B cell (primary cell): Measurements from ENCODE around the gene NPNT. TPM values are rescaled to one million over a fixed set of nuclear protein-coding genes. Genes with fewer than 3 reads are reported as not detected.

Experiments used
- ATAC-seq: fragments of 200-7000 bp; cut with Tn5 transposase; one replicate; pipeline ENCODE4 v1.10.0; 2021; ENCODE audit warnings: low read depth, mild to moderate bottlenecking, moderate number of reproducible peaks, moderate library complexity
- CTCF ChIA-PET: fragments of 350-600 bp; sonication (Branson Sonifier 250); formaldehyde crosslinking; loops from one replicate; lab custom pipeline; 2021; ENCODE audit warnings: antibody characterized with exemption, inconsistent platforms; lab: Charles Lee
- POLR2A ChIA-PET: fragments of 350-600 bp; sonication (Branson Sonifier 250); formaldehyde crosslinking; loops from one replicate; lab custom pipeline; 2021; ENCODE audit warnings: antibody characterized with exemption; lab: Charles Lee
- DNase-seq: peaks from one replicate; pipeline ENCODE4 v3.0.0; 2013
- H2AFZ ChIP-seq: 2 replicates; pipeline ENCODE4 v1.6.1; 2012; ENCODE audit warnings: mild to moderate bottlenecking, low read depth, low read length; ENCODE audit not compliant: insufficient read depth, poor library complexity, severe bottlenecking
- H3K27ac ChIP-seq, 2 donors: 1 replicate in 1 of 2; 2 replicates in 1 of 2; pipeline ENCODE4 v1.5.1; 2012 to 2013; ENCODE audit warnings: low read length in 2 of 2, mild to moderate bottlenecking in 2 of 2, moderate library complexity in 1 of 2
- H3K27me3 ChIP-seq, 4 experiments: fragments of 200-600 bp in 1 of 4; sonication (generic) in 1 of 4; replicated peaks in 1 of 4; 1 replicate in 2 of 4; 2 replicates in 2 of 4; pipeline versions ENCODE4 v1.6.1 to v1.7.0; 2013 to 2016; ENCODE audit warnings: low read length in 3 of 4, mild to moderate bottlenecking in 2 of 4, mixed read lengths in 1 of 4, moderate library complexity in 1 of 4; ENCODE audit not compliant: insufficient read depth in 4 of 4, control insufficient read depth in 3 of 4; ENCODE audit errors: control extremely low read depth in 1 of 4
- H3K36me3 ChIP-seq, 2 experiments: replicated peaks in 1 of 2; 1 replicate in 1 of 2; 2 replicates in 1 of 2; pipeline versions ENCODE4 v1.6.1 to v1.7.1; 2013; ENCODE audit warnings: low read length in 1 of 2; ENCODE audit not compliant: insufficient read depth in 2 of 2, control insufficient read depth in 1 of 2; ENCODE audit errors: control extremely low read depth in 1 of 2, extremely low read depth in 1 of 2
- H3K4me1 ChIP-seq, 2 donors: fragments of 200-600 bp in 1 of 2; sonication (generic) in 1 of 2; 1 replicate in 1 of 2; 2 replicates in 1 of 2; pipeline versions ENCODE4 v1.5.1 to v1.6.1; 2013 to 2017; ENCODE audit warnings: low read length in 2 of 2; ENCODE audit not compliant: control insufficient read depth in 2 of 2, insufficient read depth in 2 of 2
- H3K4me2 ChIP-seq: replicated peaks from 2 replicates; pipeline ENCODE3; 2012; ENCODE audit warnings: mild to moderate bottlenecking, low read depth, low read length; ENCODE audit not compliant: poor library complexity, severe bottlenecking
- H3K4me3 ChIP-seq, 5 experiments: fragments of 200-600 bp in 1 of 5; sonication (generic) in 1 of 5; 1 replicate in 3 of 5; 2 replicates in 2 of 5; pipeline versions ENCODE4 v1.5.1 to v1.7.0; 2011 to 2016; ENCODE audit warnings: low read length in 4 of 5, mild to moderate bottlenecking in 4 of 5, low read depth in 2 of 5, control low read depth in 1 of 5, moderate library complexity in 1 of 5; ENCODE audit not compliant: insufficient read depth in 1 of 5; ENCODE audit errors: control extremely low read depth in 1 of 5, extremely low read depth in 1 of 5
- H3K79me2 ChIP-seq: fragments of 200-600 bp; sonication (generic); one replicate; pipeline ENCODE4 v1.6.0; 2016; ENCODE audit warnings: low read length; ENCODE audit not compliant: control insufficient read depth, insufficient read depth
- H3K9ac ChIP-seq: fragments of 200-600 bp; sonication (generic); 2 replicates; pipeline ENCODE4 v1.6.1; 2017; ENCODE audit warnings: mild to moderate bottlenecking, low read length, moderate library complexity
- H3K9me3 ChIP-seq, 3 donors: one replicate each; pipeline versions ENCODE4 v1.6.1 to v1.7.1; 2013; ENCODE audit warnings: low read length in 2 of 3; ENCODE audit not compliant: control insufficient read depth in 2 of 3, insufficient read depth in 1 of 3; ENCODE audit errors: control extremely low read depth in 1 of 3
- H4K20me1 ChIP-seq: 2 replicates; pipeline ENCODE4 v1.6.0; 2012; ENCODE audit warnings: mild to moderate bottlenecking, low read length; ENCODE audit not compliant: insufficient read depth, control insufficient read depth, poor library complexity, severe bottlenecking
- H3K27ac Mint-ChIP-seq: one replicate; pipeline ENCODE4 v1.8.0; 2021; ENCODE audit warnings: mixed read lengths
- H3K27me3 Mint-ChIP-seq: one replicate; pipeline ENCODE4 v1.8.0; 2021; ENCODE audit warnings: mixed read lengths
- H3K4me1 Mint-ChIP-seq: one replicate; pipeline ENCODE4 v1.8.0; 2021; ENCODE audit warnings: mixed read lengths
- H3K4me3 Mint-ChIP-seq: one replicate; pipeline ENCODE4 v1.8.0; 2021; ENCODE audit warnings: mixed read lengths
- H3K9me3 Mint-ChIP-seq: one replicate; pipeline ENCODE4 v1.8.0; 2022; ENCODE audit warnings: mixed read lengths; ENCODE audit not compliant: insufficient read depth
- CTCF ChIP-seq: fragments of 200-600 bp; IDR thresholded peaks from one replicate; pipeline ENCODE4 v1.8.0; 2022; ENCODE audit warnings: antibody characterized with exemption, mild to moderate bottlenecking
- EZH2 ChIP-seq: IDR thresholded peaks from 2 replicates; pipeline ENCODE4 v1.6.1; 2012; ENCODE audit warnings: borderline replicate concordance, low read depth, mild to moderate bottlenecking, moderate library complexity, low read length; ENCODE audit not compliant: insufficient read depth, poor library complexity, severe bottlenecking
- WGBS: methylation state at CpG from one replicate; pipeline ENCODE4 v1.1.5; 2013; ENCODE audit warnings: missing lambda C conversion rate; ENCODE audit not compliant: insufficient coverage; 5-methylcytosine and 5-hydroxymethylcytosine counted together
- intact Hi-C: fragments of 100-400 bp; cut with micrococcal nuclease; formaldehyde crosslinking; loops from one replicate; pipeline ENCODE4 v1.10.0; 2022
- polyA plus RNA-seq: library from polyadenylated mRNA; depleted of rRNA; stranded (reverse); fragments of >200 nt; gene quantifications from 2 replicates; pipeline ENCODE4 v1.2.3, GENCODE V29; 2012
- total RNA-seq, 2 donors: library from RNA; stranded (reverse); fragments of 120-200 nt in 1 of 2; gene quantifications; 1 replicate in 1 of 2; 2 replicates in 1 of 2; pipeline versions ENCODE4 v1.2.3 to v1.2.4, GENCODE V29; 2013 to 2022

NPNT gene
- total and polyA plus RNA-seq, 2 donors (not counting 1 experiment from before 2014, with no cell fraction given): not detected

GRCh38 chr4:105966051-105966450 lies 70.8 kb downstream of the NPNT start:
- no peak for ATAC-seq
- ChIA-PET POLR2A (no interaction called here), CTCF (no interaction called here)
- H3K27ac ChIP-seq: no peak overlapping the region
- DNase-seq: no peak
- no peaks in the 10 kb centered on the region for H3K36me3 ChIP-seq
- Mint-ChIP-seq H3K4me1 (no peaks in the 10 kb centered on the region), H3K4me3 (no peak overlapping the region), H3K27me3 (peaks cover 8% of the 10 kb centered on the region), H3K9me3 (no peaks in the 10 kb centered on the region), H3K27ac (no peak overlapping the region)
- no peak for TF ChIP-seq EZH2
- no peak for TF ChIP-seq CTCF
- no peak overlapping the region for H3K9ac ChIP-seq
- no peak overlapping the region for H3K4me2 ChIP-seq
- H4K20me1 ChIP-seq: no peaks in the 10 kb centered on the region
- no peak overlapping the region for H2AFZ ChIP-seq
- H3K4me3 ChIP-seq: no peak overlapping the region
- no peaks in the 10 kb centered on the region for H3K79me2 ChIP-seq
- intact Hi-C loops: no loop called here
- H3K4me1 ChIP-seq: no peaks in the 10 kb centered on the region
- H3K9me3 ChIP-seq: no peaks in the 10 kb centered on the region
- H3K27me3 ChIP-seq: no peaks in the 10 kb centered on the region

GRCh38 chr4:105967058-105967658 lies 71.9 kb downstream of the NPNT start:
- ATAC-seq: no peak
- DNase-seq: no peak
- Histone ChIP-seq H3K4me1 (no peaks in the 10 kb centered on the region), H3K4me2 (no peak overlapping the region), H3K79me2 (no peaks in the 10 kb centered on the region), H2AFZ (no peak overlapping the region), H3K36me3 (no peaks in the 10 kb centered on the region), H3K27ac (no peak overlapping the region), H3K9me3 (no peaks in the 10 kb centered on the region), H3K27me3 (no peaks in the 10 kb centered on the region), H3K4me3 (no peak overlapping the region), H3K9ac (no peak overlapping the region), H4K20me1 (no peaks in the 10 kb centered on the region)
- ChIA-PET POLR2A (no interaction called here), CTCF (no interaction called here)
- intact Hi-C loops: no loop called here
- no peaks in the 10 kb centered on the region for H3K4me1 Mint-ChIP-seq
- no peak overlapping the region for H3K27ac Mint-ChIP-seq
- TF ChIP-seq EZH2 (no peak), CTCF (no peak)
- H3K9me3 Mint-ChIP-seq: no peaks in the 10 kb centered on the region
- peaks cover 9% of the 10 kb centered on the region for H3K27me3 Mint-ChIP-seq
- 79% methylated on average over 9 of the region's 10 CpGs for WGBS
- H3K4me3 Mint-ChIP-seq: no peak overlapping the region
